HT-29 (cell line): ENCODE data around the gene FBXL13. TPM values are rescaled to one million over a fixed set of nuclear protein-coding genes. Genes with fewer than 3 reads are reported as not detected.
"Not testable (repeated sequence)": the region's sequence is repeated elsewhere in the genome, so short reads cannot be mapped to it uniquely, and the experiment has no call there.

Experiments
- DNase-seq: peaks from one replicate; pipeline ENCODE4 v3.0.0-alpha.2; 2015; ENCODE audit warnings: low spot score
- total RNA-seq: library from RNA; depleted of rRNA; stranded (reverse); fragments of >200 nt; shearing (Covaris generic); gene quantifications from 2 replicates; pipeline ENCODE4 v1.2.3, GENCODE V29; 2014

Gene FBXL13
- total RNA-seq, 1 experiment from 2014 or later, result 0.48 TPM

- not testable (repeated sequence) for DNase-seq
Observed at GRCh38 chr7:103023578-103023977, 51.0 kb downstream of the FBXL13 start.

DNA sequence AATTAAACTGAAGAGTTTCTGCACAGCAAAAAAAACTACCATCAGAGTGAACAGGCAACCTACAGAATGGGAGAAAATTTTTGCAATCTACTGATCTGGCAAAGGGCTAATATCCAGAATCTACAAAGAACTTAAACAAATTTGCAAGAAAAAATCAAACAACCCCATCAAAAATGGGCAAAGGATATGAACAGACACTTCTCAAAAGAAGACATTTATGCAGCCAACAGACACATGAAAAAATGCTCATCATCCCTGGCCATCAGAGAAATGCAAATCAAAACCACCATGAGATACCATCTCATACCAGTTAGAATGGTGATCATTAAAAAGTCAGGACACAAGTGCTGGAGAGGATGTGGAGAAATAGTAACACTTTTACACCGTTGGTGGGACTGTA, 53.1 kb downstream of the FBXL13 start:
- DNase-seq, result not testable (repeated sequence)

- DNase-seq, result not testable (repeated sequence)
Observed at GRCh38 chr7:103020876-103021275, 53.7 kb downstream of the FBXL13 start.

DNA sequence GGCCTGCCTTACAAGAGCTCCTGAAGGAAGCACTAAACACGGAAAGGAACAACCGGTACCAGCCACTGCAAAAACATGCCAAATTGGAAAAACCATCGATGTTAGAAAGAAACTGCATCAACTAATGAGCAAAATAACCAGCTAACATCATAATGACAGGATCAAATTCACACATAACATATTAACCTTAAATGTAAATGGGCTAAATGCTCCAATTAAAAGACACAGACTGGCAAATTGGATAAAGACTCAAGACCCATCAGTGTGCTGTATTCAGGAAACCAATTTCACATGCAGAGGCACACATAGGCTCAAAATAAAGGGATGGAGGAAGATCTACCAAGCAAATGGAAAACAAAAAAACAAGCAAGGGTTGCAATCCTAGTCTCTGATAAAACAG, 56.3 kb downstream of the FBXL13 start:
- DNase-seq, result not testable (repeated sequence)

- DNase-seq, result no peak
Observed at GRCh38 chr7:103011650-103012049, 62.9 kb downstream of the FBXL13 start.

GRCh38 chr7:103010211-103010610, 64.4 kb downstream of the FBXL13 start:
- no peak for DNase-seq

GRCh38 chr7:103009466-103010185, 65.0 kb downstream of the FBXL13 start:
- DNase-seq, result peak; percentile 38

GRCh38 chr7:103003004-103003403, 71.6 kb downstream of the FBXL13 start:
- no peak for DNase-seq

DNA sequence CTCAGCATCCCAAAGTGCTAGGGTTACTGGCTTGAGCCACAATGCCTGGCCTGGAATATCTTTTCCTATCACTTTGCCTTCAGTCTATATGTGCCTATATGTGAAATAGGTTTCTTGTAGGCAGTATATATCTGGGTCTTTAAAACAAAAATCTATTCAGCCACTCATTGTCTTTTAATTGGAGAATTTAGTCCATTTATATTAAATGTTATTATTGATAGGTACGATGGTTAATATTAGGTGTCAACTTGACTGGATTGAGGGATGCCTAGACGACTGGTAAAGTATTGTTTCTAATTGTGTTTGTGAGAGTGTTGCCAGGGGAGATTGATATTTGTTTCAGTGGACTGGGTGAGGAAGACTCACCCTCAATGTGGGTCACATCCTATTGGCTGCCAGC, 73.4 kb downstream of the FBXL13 start:
- no peak for DNase-seq

DNA sequence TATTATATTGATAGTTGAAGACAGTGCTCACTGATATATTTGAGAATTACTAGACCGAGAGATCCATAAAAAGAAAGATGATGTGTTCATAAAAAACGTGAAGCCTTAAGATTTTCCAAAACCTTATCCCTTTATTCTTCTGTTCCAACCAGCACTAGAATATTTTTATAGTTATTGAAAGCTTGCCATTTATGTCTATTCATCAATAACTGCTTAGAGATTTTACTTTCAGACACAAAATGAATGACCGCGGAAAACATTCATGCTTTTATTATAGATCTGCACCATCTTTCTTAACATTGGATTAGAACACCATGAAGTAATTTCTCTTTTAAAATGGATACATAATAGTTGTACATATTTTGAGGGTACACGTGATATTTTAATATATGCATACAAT, 77.6 kb downstream of the FBXL13 start:
- no peak for DNase-seq

- not testable (repeated sequence) for DNase-seq
Observed at GRCh38 chr7:102995609-102996008, 79.0 kb downstream of the FBXL13 start.

DNA sequence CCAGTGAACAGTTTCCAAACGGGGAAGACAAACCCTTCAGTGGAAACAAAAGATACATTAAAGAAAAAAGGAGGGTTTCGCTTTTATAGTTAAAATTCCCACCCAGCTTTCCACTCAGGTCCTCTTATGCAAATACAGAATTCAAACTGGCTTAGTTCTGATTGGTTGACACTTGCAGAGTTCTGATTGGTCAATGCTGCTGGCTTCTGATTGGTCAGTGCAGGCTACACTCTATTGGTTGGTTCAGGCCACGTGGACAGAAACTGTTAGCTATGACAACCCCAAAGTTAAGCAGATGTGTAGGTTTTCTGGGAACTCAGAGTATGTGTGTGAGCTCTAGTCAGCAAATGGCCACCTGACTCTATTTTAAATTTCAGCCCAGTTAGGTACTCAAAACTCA, 80.0 kb downstream of the FBXL13 start:
- no peak for DNase-seq

DNA sequence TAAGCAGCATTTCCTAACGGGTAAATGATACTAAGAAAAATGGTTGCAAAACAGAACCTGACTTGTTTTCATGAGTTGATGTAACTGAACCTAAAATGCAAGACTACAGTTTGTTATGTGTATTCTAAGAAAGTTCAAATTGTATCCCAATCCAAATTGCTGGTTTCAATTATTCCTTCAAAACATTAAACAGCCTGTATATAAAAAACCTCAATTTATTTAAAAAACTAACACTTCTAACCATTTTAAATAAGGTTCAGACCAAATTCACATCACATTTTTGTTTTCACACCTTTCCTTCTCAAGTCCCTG, 80.9 kb downstream of the FBXL13 start:
- no peak for DNase-seq

GRCh38 chr7:102992938-102993717, 81.5 kb downstream of the FBXL13 start:
- peak; percentile 82 for DNase-seq

GRCh38 chr7:102992509-102992937, 82.1 kb downstream of the FBXL13 start:
- no peak for DNase-seq

DNA sequence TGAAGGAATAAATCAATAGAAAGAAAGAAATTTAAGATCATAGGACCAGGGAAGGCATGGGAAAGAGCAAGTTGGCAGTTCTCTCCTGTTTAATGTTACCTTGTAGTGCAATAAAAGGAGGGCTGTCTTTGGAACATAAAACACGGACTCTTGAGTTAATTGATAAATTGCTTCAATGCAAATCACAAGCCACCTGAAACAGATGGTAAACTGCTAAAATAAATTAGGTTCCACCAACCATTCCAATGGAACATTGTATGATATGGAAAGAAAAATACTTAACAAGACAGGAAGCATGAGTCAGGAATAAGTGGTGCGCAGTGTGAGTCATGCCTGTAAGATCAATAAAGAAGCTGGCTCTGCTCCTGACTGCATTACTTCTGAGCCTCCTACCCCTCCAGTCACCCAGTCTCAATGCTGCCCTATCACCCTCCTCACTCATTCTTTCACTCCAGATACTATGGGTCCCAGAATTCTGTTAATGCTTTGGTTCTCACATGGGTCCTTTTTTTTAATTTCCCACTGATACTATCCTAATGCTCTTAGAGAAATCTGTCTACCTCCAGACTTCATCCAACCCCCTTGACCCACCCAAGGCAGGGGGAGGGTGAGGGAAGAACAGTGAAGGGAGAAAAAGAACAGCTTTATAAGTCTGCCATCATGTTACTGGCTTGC, 82.9 kb downstream of the FBXL13 start:
- DNase-seq, result peak; percentile 95

DNA sequence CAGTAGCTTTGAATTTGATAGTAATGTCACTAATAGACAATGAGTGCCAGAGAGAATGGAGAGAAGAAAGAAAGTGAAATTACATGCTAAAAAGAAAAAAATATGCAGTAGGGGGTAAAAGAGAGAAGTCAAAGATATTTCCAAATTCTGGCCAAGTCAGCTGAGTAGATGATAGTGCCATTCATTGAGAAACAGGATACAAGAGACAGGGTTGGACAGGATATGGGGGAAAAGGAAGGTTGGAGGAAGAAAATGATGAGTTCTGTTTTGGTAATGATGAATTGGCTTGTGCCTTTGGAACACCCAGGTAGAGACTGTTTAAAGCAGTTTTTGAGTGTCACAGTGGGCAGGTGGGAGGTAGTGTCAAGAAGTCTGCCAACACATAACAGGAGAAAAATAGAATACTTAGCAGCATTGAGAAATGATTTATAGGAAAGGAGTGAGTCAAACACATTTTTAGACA, 83.5 kb downstream of the FBXL13 start:
- no peak for DNase-seq

DNA sequence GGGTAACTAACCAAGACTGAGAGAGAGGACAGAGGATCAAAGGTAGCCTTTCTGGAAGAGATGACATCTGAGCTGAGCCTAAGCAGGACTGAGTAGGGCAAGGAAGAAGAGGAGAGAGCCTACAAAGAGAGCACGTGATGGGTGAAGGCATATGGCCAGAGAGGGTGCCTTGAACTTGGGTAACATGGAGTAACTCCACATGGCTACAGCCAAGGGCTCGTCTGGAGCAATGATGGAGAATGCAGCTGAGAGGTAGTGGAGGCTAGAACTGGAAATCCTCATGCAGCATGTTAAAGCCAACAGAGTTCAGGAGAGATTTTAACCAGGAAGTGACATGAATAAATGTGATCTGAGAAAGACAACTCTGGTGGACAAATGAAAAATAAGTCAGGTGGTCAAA, 84.0 kb downstream of the FBXL13 start:
- DNase-seq, result no peak

DNA sequence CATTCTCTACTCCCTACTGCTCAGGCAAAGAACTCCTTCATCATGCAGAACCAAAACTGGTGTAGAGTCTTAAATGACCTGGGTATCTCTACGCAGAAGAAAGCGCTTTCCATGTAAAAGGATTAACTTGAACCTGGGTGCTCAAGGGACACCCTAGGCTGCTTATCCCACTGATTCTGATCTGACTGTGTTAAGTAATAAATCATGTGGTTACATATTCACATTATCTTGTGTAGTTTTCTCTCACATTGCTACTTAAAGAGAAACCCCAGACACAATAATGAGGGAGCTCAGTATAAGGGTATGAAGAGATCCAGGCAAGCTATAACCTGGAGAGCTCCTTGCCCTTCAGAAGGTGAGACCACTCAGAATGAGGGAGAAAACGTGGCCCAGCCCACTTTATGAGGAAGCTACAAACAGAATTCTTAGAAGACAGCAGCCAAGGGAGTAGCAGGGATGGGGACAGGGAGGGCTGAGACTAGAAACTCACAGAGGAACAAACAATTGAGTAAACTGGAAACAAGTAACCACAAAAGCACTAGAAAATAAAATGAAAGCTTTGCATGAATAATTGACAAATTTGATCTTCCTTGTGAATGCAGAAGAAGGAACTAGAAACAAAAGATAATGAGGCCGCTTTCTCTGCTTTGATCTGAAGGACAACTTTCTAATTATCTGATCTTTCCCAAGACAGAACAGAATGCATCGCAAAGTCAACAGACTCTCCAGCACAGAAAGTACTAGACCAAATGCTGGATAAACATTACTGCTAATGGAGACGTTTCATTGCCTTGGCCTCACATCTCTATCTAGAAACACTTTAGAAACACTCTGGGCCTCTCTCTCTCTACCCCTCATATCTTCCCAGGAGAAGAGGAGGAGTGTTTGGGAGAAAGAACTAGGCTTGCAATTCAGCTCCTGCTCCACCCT, 85.7 kb downstream of the FBXL13 start:
- peak; percentile 27 for DNase-seq

DNA sequence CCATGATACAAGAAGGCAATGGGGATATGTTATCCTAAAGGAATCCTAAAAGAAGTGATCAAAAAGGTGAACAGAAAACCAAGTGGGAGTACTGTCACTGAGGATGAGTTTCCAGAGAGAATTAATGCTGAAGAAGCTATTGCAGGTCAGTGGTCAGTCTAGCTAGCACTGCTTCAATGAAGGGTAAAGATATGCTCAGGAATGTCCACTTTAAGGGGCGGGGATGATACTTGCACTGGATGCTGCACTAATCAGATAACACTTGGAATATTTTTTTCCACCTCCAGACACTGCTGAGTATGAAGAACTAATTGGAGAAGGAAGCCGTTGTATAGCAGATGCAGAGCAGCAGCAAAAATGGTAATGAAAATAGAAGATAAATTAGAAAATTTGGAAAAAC, 86.5 kb downstream of the FBXL13 start:
- DNase-seq, result no peak

GRCh38 chr7:102985176-102985783, 89.3 kb downstream of the FBXL13 start:
- no peak for DNase-seq
